HCT116 (cell line): ENCODE results near the gene FSTL4. TPM values are rescaled to one million over a fixed set of nuclear protein-coding genes. Genes with fewer than 3 reads are reported as not detected.

Experiments
- ATAC-seq: fragments of 200-7000 bp; cut with Tn5 transposase; 2 replicates; pipeline ENCODE4 v1.9.1; 2020; ENCODE audit warnings: mild to moderate bottlenecking, moderate library complexity
- BruUV-seq: library from RNA; stranded (reverse); fragments of 400-500 nt; replicated peaks from 2 replicates; lab custom pipeline; 2021; lab: Mats Ljungman, UMichigan
- CTCF ChIA-PET: fragments of 300-600 bp; sonication (Branson Sonifier 250); formaldehyde crosslinking; loops from one replicate; lab custom pipeline; 2021; ENCODE audit warnings: antibody characterized with exemption; lab: Charles Lee
- POLR2A ChIA-PET: fragments of 300-600, 350-600 bp; sonication (Branson Sonifier 250); formaldehyde crosslinking; loops from one replicate; lab custom pipeline; 2021; ENCODE audit warnings: antibody characterized with exemption; lab: Charles Lee
- RAD21 ChIA-PET, 2 experiments: fragments of 300-600 bp; sonication (Branson Sonifier 250); formaldehyde crosslinking; loops; one replicate each; lab custom pipeline; 2023; ENCODE audit warnings: low total read pairs in 2 of 2; ENCODE audit not compliant: uncharacterized antibody in 2 of 2, unreplicated experiment in 2 of 2, low non-redundant PET in 1 of 2; lab: Charles Lee
- DNase-seq: peaks from one replicate; pipeline ENCODE4 v3.0.0-alpha.2; 2010; ENCODE audit warnings: low read depth, low spot score
- H2AFZ ChIP-seq: fragments of 200-600 bp; shearing (Covaris generic), sonication (generic); 2 replicates; pipeline ENCODE4 v1.6.1; 2017; ENCODE audit warnings: low read depth, mixed run types, mixed read lengths, antibody characterized with exemption, low read length; ENCODE audit not compliant: poor library complexity, severe bottlenecking
- H3K27ac ChIP-seq: 2 replicates; pipeline ENCODE4 v1.5.1; 2012; ENCODE audit warnings: low read depth, low read length
- H3K27me3 ChIP-seq: fragments of 200-600 bp; sonication (generic); 2 replicates; pipeline ENCODE4 v1.6.1; 2016; ENCODE audit warnings: mixed run types, low read length, mixed read lengths; ENCODE audit not compliant: insufficient read depth
- H3K36me3 ChIP-seq, 2 experiments: fragments of 200-500 bp in 1 of 2; fragments of 200-600 bp in 1 of 2; sonication (Bioruptor generic) in 1 of 2; sonication (generic) in 1 of 2; 2 replicates each; pipeline versions ENCODE4 v1.5.1 to v1.6.1; 2014 to 2016; ENCODE audit warnings: low read length in 2 of 2, inconsistent platforms in 1 of 2, mixed read lengths in 1 of 2, mixed run types in 1 of 2; ENCODE audit not compliant: insufficient read depth in 2 of 2, control insufficient read depth in 1 of 2
- H3K4me1 ChIP-seq, 2 experiments: fragments of 200-600 bp in 1 of 2; sonication (generic) in 1 of 2; 2 replicates each; pipeline versions ENCODE4 v1.5.1 to v1.6.1; 2012 to 2017; ENCODE audit warnings: low read length in 2 of 2, inconsistent platforms in 1 of 2, mild to moderate bottlenecking in 1 of 2, mixed read lengths in 1 of 2, mixed run types in 1 of 2, moderate library complexity in 1 of 2; ENCODE audit not compliant: insufficient read depth in 2 of 2, control insufficient read depth in 1 of 2
- H3K4me2 ChIP-seq: fragments of 200-600 bp; sonication (generic); 2 replicates; pipeline ENCODE4 v1.6.1; 2017; ENCODE audit warnings: mixed run types, low read length, mixed read lengths
- H3K4me3 ChIP-seq, 2 experiments: fragments of 200-600 bp in 1 of 2; sonication (generic) in 1 of 2; replicated peaks in 1 of 2; 2 replicates each; pipeline ENCODE4 v1.5.1; 2011 to 2016; ENCODE audit warnings: low read length in 2 of 2, control low read depth in 1 of 2, low read depth in 1 of 2, mild to moderate bottlenecking in 1 of 2, mixed read lengths in 1 of 2, mixed run types in 1 of 2
- H3K79me2 ChIP-seq: fragments of 200-600 bp; sonication (generic); 2 replicates; pipeline ENCODE4 v1.6.1; 2017; ENCODE audit warnings: mild to moderate bottlenecking, mixed run types, low read length, moderate library complexity, mixed read lengths; ENCODE audit not compliant: insufficient read depth
- H3K9ac ChIP-seq: fragments of 200-600 bp; sonication (generic); 2 replicates; pipeline ENCODE4 v1.6.1; 2016; ENCODE audit warnings: low read length, mixed read lengths
- H3K9me2 ChIP-seq: fragments of 200-600 bp; sonication (generic), shearing (Covaris generic); 2 replicates; pipeline ENCODE4 v1.6.1; 2017; ENCODE audit warnings: mixed run types, mild to moderate bottlenecking, moderate library complexity; ENCODE audit not compliant: insufficient read depth
- H3K9me3 ChIP-seq, 2 experiments: fragments of 200-500 bp in 1 of 2; fragments of 200-600 bp in 1 of 2; sonication (Bioruptor generic) in 1 of 2; sonication (generic) in 1 of 2; 2 replicates each; pipeline ENCODE4 v1.6.1; 2014 to 2017; ENCODE audit warnings: low read length in 2 of 2, mixed read lengths in 2 of 2, inconsistent platforms in 1 of 2, low read depth in 1 of 2, mild to moderate bottlenecking in 1 of 2, mixed run types in 1 of 2, moderate library complexity in 1 of 2; ENCODE audit not compliant: control insufficient read depth in 1 of 2, insufficient read depth in 1 of 2
- H4K20me1 ChIP-seq: fragments of 200-600 bp; sonication (generic), shearing (Covaris generic); 2 replicates; pipeline ENCODE4 v1.6.1; 2017; ENCODE audit warnings: mixed run types, mild to moderate bottlenecking, moderate library complexity; ENCODE audit not compliant: insufficient read depth
- CBX3 ChIP-seq: IDR thresholded peaks from 2 replicates; pipeline ENCODE4 v1.6.1; 2012; ENCODE audit warnings: low read depth
- CEBPB ChIP-seq: IDR thresholded peaks from 2 replicates; pipeline ENCODE4 v1.6.1; 2012; ENCODE audit warnings: low read depth
- EGR1 ChIP-seq: IDR thresholded peaks from 2 replicates; pipeline ENCODE4 v1.6.1; 2012; ENCODE audit warnings: low read depth
- ELF1 ChIP-seq: IDR thresholded peaks from 2 replicates; pipeline ENCODE4 v1.6.1; 2012; ENCODE audit warnings: low read depth, borderline replicate concordance
- EZH2 ChIP-seq: fragments of 200-600 bp; sonication (generic); IDR thresholded peaks from 2 replicates; pipeline ENCODE4 v1.6.1; 2017; ENCODE audit warnings: antibody characterized with exemption, mixed run types
- POLR2A ChIP-seq: IDR thresholded peaks from 2 replicates; pipeline ENCODE4 v1.7.0; 2011; ENCODE audit warnings: borderline replicate concordance; ENCODE audit not compliant: insufficient read depth, insufficient read length; ENCODE audit errors: extremely low read depth
- TCF7L2 ChIP-seq: IDR thresholded peaks from 2 replicates; pipeline ENCODE4 v1.7.0; 2011; ENCODE audit warnings: borderline replicate concordance, inconsistent platforms; ENCODE audit not compliant: insufficient read depth, insufficient read length; ENCODE audit errors: extremely low read depth
- ZNF274 ChIP-seq: fragments of 200-500 bp; sonication (Bioruptor generic); IDR thresholded peaks from 2 replicates; pipeline ENCODE4 v1.6.1; 2014; ENCODE audit warnings: mild to moderate bottlenecking, low read depth, low read length, inconsistent platforms
- intact Hi-C: fragments of 100-400 bp; cut with micrococcal nuclease; formaldehyde crosslinking; loops from 2 replicates; pipeline ENCODE4 v1.10.0; 2022
- total RNA-seq: library from RNA; stranded (reverse); gene quantifications from one replicate; pipeline ENCODE4 v1.2.1, GENCODE V29; 2021; ENCODE audit not compliant: unreplicated experiment
- TF ChIP-seq, protein P1 (sequence below): IDR thresholded peaks from 2 replicates; pipeline ENCODE4 v1.6.1; 2012; ENCODE audit warnings: low read depth
- TF ChIP-seq, protein P2 (sequence below): IDR thresholded peaks from 2 replicates; pipeline ENCODE4 v1.6.1; 2011; ENCODE audit warnings: mild to moderate bottlenecking, low read length, moderate library complexity; ENCODE audit not compliant: insufficient replicate concordance; ENCODE audit errors: extremely low read depth

FSTL4 gene
- total RNA-seq, 1 experiment from 2014 or later, result 0.37 TPM

DNA sequence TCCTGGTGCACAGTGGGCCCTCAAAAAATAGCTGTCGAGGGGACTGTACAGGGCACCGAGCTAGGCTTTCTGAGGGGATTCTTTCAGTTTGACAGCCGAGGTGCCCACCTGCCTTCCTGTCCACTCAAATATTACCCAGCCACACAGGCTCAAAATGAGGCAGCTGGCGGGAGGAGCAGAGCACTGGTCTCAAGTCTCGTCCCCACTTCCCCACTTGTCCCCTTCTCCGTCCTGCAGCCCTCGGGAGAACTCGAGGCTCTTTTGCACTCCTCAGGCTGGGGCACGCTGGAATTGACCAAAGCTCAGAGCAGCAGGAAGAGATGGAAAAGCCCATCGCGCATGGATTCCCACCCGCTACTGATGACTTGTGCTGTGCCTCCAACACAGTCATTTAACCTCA, 375.4 kb downstream of the FSTL4 start:
- Histone ChIP-seq H2AFZ (no peak overlapping the region), H3K27ac (no peak overlapping the region), H3K36me3 (no peaks in the 10 kb centered on the region), H4K20me1 (no peaks in the 10 kb centered on the region), H3K27me3 (no peaks in the 10 kb centered on the region), H3K9me3 (no peaks in the 10 kb centered on the region), H3K79me2 (no peaks in the 10 kb centered on the region), H3K4me3 (no peak overlapping the region), H3K4me2 (0 out of 2 replicates have a peak overlapping the region, but pooled peaks have one; percentile 13), H3K9ac (no peak overlapping the region), H3K9me2 (no peaks in the 10 kb centered on the region), H3K4me1 (peaks cover 12 to 41% of the 10 kb centered on the region in 2 experiments)
- no TSS peak for BruUV-seq
- intact Hi-C loops, result no loop called here
- ChIA-PET RAD21 (no interaction called here), CTCF (interaction anchor here (1.8 kb wide), 1 partner anchor 11 kb away, joined by 6 read pairs; no protein-coding TSS in a partner anchor), POLR2A (no interaction called here)
- no peak for DNase-seq
- ATAC-seq, result no peak
- TF ChIP-seq, protein P1, sequence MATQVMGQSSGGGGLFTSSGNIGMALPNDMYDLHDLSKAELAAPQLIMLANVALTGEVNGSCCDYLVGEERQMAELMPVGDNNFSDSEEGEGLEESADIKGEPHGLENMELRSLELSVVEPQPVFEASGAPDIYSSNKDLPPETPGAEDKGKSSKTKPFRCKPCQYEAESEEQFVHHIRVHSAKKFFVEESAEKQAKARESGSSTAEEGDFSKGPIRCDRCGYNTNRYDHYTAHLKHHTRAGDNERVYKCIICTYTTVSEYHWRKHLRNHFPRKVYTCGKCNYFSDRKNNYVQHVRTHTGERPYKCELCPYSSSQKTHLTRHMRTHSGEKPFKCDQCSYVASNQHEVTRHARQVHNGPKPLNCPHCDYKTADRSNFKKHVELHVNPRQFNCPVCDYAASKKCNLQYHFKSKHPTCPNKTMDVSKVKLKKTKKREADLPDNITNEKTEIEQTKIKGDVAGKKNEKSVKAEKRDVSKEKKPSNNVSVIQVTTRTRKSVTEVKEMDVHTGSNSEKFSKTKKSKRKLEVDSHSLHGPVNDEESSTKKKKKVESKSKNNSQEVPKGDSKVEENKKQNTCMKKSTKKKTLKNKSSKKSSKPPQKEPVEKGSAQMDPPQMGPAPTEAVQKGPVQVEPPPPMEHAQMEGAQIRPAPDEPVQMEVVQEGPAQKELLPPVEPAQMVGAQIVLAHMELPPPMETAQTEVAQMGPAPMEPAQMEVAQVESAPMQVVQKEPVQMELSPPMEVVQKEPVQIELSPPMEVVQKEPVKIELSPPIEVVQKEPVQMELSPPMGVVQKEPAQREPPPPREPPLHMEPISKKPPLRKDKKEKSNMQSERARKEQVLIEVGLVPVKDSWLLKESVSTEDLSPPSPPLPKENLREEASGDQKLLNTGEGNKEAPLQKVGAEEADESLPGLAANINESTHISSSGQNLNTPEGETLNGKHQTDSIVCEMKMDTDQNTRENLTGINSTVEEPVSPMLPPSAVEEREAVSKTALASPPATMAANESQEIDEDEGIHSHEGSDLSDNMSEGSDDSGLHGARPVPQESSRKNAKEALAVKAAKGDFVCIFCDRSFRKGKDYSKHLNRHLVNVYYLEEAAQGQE, result no peak
- TF ChIP-seq, protein P2, sequence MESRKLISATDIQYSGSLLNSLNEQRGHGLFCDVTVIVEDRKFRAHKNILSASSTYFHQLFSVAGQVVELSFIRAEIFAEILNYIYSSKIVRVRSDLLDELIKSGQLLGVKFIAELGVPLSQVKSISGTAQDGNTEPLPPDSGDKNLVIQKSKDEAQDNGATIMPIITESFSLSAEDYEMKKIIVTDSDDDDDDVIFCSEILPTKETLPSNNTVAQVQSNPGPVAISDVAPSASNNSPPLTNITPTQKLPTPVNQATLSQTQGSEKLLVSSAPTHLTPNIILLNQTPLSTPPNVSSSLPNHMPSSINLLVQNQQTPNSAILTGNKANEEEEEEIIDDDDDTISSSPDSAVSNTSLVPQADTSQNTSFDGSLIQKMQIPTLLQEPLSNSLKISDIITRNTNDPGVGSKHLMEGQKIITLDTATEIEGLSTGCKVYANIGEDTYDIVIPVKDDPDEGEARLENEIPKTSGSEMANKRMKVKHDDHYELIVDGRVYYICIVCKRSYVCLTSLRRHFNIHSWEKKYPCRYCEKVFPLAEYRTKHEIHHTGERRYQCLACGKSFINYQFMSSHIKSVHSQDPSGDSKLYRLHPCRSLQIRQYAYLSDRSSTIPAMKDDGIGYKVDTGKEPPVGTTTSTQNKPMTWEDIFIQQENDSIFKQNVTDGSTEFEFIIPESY, result no peak
- no peak for TF ChIP-seq POLR2A
- TF ChIP-seq CBX3, result no peak
- TF ChIP-seq TCF7L2, result no peak
- no peak for TF ChIP-seq EGR1
- TF ChIP-seq ELF1, result no peak
- no peak for TF ChIP-seq EZH2
- TF ChIP-seq CEBPB, result no peak
- no peak for TF ChIP-seq ZNF274
